Measurements from ENCODE around the gene TMEM108.

DNA sequence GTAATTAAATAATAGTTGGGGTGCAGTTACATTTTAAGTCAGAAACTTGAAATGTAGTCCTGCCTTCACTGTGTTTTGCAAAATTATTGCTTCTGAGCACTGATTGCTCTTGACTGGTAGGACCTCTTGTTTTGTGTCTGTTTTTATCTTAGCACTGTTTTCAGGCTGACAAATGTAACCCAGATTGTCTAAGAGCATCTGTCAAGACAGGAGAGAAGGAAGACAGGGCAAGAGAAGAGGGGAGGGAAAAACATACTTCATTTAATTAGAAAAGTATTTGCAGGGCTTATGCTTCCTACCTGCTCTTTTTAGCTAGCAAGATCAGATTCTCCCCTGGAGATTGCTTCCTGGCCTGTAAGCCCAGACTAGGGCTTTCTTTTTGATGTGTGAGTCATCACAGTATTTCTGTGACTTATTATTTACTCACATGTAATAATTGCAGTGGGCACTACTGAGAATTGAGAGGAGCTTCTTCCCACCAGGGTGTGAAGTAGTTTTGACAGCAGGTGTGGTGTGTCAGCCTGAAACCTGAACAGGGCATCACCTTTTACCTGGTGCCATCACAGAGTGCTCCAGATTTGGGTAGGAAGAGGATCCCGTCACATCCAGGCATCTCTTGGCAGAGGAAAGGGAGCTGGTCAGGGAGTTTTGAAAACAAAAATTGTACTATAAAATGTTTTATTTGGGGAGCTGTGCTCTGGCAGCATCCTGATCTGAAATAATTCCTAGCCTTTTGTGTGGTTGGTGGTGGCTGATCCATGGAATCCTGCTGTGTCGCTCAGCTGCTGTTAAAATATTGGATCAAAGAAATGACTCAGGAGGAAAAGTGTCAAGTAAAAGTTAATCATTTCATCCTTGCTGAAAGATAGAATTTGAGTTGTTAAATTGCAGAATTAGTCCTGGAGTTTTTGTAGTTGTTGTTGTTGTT is 98.2 kb downstream of the TMEM108 start:
- TF ChIP-seq PATZ1 (CRISPR knock-in tag; IDR thresholded peaks at IDR 0.05; ENCODE audit: borderline replicate concordance), result no peak
- peak; percentile 87 for TF ChIP-seq TOX (CRISPR knock-in tag; IDR thresholded peaks at IDR 0.05; ENCODE audit: borderline replicate concordance)
- TF ChIP-seq, protein P1, sequence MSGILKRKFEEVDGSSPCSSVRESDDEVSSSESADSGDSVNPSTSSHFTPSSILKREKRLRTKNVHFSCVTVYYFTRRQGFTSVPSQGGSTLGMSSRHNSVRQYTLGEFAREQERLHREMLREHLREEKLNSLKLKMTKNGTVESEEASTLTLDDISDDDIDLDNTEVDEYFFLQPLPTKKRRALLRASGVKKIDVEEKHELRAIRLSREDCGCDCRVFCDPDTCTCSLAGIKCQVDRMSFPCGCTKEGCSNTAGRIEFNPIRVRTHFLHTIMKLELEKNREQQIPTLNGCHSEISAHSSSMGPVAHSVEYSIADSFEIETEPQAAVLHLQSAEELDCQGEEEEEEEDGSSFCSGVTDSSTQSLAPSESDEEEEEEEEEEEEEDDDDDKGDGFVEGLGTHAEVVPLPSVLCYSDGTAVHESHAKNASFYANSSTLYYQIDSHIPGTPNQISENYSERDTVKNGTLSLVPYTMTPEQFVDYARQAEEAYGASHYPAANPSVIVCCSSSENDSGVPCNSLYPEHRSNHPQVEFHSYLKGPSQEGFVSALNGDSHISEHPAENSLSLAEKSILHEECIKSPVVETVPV (CRISPR knock-in tag; IDR thresholded peaks at IDR 0.05), result no peak
- no peak for TF ChIP-seq RARB (CRISPR knock-in tag; IDR thresholded peaks at IDR 0.05)
- no peak for TF ChIP-seq ARNTL (CRISPR knock-in tag; IDR thresholded peaks at IDR 0.05; ENCODE audit: borderline replicate concordance, low read depth)
- no peak for TF ChIP-seq SNAI2 (CRISPR knock-in tag; IDR thresholded peaks at IDR 0.05)
- TF ChIP-seq, protein P2, sequence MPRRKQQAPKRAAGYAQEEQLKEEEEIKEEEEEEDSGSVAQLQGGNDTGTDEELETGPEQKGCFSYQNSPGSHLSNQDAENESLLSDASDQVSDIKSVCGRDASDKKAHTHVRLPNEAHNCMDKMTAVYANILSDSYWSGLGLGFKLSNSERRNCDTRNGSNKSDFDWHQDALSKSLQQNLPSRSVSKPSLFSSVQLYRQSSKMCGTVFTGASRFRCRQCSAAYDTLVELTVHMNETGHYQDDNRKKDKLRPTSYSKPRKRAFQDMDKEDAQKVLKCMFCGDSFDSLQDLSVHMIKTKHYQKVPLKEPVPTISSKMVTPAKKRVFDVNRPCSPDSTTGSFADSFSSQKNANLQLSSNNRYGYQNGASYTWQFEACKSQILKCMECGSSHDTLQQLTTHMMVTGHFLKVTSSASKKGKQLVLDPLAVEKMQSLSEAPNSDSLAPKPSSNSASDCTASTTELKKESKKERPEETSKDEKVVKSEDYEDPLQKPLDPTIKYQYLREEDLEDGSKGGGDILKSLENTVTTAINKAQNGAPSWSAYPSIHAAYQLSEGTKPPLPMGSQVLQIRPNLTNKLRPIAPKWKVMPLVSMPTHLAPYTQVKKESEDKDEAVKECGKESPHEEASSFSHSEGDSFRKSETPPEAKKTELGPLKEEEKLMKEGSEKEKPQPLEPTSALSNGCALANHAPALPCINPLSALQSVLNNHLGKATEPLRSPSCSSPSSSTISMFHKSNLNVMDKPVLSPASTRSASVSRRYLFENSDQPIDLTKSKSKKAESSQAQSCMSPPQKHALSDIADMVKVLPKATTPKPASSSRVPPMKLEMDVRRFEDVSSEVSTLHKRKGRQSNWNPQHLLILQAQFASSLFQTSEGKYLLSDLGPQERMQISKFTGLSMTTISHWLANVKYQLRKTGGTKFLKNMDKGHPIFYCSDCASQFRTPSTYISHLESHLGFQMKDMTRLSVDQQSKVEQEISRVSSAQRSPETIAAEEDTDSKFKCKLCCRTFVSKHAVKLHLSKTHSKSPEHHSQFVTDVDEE (CRISPR knock-in tag; IDR thresholded peaks at IDR 0.05), result 0 out of 2 replicates have a peak, but pooled peaks have one; percentile 33
- TF ChIP-seq ISL1 (CRISPR knock-in tag; IDR thresholded peaks at IDR 0.05), result peak; percentile 52
- no peak for TF ChIP-seq ZNF565 (CRISPR knock-in tag; conservative IDR thresholded peaks at IDR 0.05; ENCODE audit: low read depth)
- no peak for TF ChIP-seq BACH2 (CRISPR knock-in tag; IDR thresholded peaks at IDR 0.05; ENCODE audit: borderline replicate concordance)
